Endothelial cell of umbilical vein (primary cell): Measurements from ENCODE around the gene GNAL.

Experiments
- POLR2A ChIP-seq: IDR thresholded peaks from 2 replicates; pipeline ENCODE4 v1.6.1; 2012; ENCODE audit warnings: low read depth, mild to moderate bottlenecking, control low read depth, low read length
- TF ChIP-seq, protein P1 (sequence below): IDR thresholded peaks from 2 replicates; pipeline ENCODE4 v1.6.1; 2011; ENCODE audit not compliant: insufficient read depth, insufficient read length
- TF ChIP-seq, protein P2 (sequence below), 2 donors: IDR thresholded peaks; 1 replicate in 1 of 2; 2 replicates in 1 of 2; pipeline ENCODE4 v1.5.1; 2011; ENCODE audit warnings: low read length in 2 of 2, mild to moderate bottlenecking in 2 of 2, moderate library complexity in 2 of 2, control low read depth in 1 of 2, inconsistent platforms in 1 of 2, low read depth in 1 of 2; ENCODE audit not compliant: insufficient read depth in 1 of 2; ENCODE audit errors: extremely low read depth in 1 of 2

DNA sequence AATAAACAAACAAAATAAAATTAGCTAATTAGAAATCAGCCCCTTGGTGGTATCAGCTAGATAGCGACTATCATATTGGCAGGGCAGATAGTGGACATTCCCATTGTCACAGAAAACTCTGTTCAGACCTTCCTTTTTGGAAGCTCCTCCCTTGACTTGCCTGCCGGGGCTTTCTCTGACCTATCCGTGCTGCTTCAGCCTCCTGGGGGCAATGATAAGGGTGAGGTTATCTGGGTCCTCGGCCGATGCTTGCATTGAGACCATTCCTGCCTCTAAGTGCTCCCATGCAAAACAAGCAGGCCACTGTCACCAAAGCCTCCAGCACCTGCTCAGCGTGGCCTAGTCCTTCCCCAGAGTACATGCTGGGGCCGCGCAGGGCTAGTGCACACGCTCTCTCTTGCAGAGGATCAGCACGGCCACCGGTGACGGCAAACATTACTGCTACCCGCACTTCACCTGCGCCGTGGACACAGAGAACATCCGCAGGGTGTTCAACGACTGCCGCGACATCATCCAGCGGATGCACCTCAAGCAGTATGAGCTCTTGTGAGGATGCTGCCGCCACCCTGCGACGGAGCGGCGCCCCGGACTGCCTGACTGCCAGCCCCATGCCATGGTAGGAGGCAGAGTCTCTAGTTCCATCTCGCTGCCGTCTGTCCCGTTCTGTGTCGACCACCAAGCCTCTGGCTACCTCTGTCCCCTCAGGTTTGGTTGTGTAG is 191.7 kb downstream of the GNAL start:
- no peak for TF ChIP-seq POLR2A
- TF ChIP-seq, protein P1, sequence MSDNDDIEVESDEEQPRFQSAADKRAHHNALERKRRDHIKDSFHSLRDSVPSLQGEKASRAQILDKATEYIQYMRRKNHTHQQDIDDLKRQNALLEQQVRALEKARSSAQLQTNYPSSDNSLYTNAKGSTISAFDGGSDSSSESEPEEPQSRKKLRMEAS: no peak
- TF ChIP-seq, protein P2, sequence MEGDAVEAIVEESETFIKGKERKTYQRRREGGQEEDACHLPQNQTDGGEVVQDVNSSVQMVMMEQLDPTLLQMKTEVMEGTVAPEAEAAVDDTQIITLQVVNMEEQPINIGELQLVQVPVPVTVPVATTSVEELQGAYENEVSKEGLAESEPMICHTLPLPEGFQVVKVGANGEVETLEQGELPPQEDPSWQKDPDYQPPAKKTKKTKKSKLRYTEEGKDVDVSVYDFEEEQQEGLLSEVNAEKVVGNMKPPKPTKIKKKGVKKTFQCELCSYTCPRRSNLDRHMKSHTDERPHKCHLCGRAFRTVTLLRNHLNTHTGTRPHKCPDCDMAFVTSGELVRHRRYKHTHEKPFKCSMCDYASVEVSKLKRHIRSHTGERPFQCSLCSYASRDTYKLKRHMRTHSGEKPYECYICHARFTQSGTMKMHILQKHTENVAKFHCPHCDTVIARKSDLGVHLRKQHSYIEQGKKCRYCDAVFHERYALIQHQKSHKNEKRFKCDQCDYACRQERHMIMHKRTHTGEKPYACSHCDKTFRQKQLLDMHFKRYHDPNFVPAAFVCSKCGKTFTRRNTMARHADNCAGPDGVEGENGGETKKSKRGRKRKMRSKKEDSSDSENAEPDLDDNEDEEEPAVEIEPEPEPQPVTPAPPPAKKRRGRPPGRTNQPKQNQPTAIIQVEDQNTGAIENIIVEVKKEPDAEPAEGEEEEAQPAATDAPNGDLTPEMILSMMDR (IDR thresholded peaks at IDR 0.05; ENCODE audit: extremely low read depth in 1 of 2, insufficient read depth in 1 of 2, low read depth in 1 of 2, low read length in 2 of 2): no peak
